Thoracic aorta (tissue), 2 donors: ENCODE results near the gene CEP89. TPM values are rescaled to one million over a fixed set of nuclear protein-coding genes. Genes with fewer than 3 reads are reported as not detected.
"Not testable (repeated sequence)": the region's sequence is repeated elsewhere in the genome, so short reads cannot be mapped to it uniquely, and the experiment has no call there.

Experiments used
- ATAC-seq: fragments of 150-250 bp; one replicate; pipeline ENCODE4 v1.8.0; 2017; ENCODE audit warnings: low read depth; ENCODE audit not compliant: insufficient number of reproducible peaks, low FRiP score
- DNase-seq: peaks from one replicate; pipeline ENCODE4 v3.0.0-alpha.2; 2020; ENCODE audit warnings: low spot score
- H3K27ac ChIP-seq, 2 donors: fragments of 200-600 bp; sonication (generic); 1 replicate in 1 of 2; 2 replicates in 1 of 2; pipeline ENCODE4 v1.5.1; 2016; ENCODE audit warnings: mild to moderate bottlenecking in 2 of 2, moderate library complexity in 2 of 2
- H3K27me3 ChIP-seq: fragments of 200-600 bp; sonication (generic); replicated peaks from 2 replicates; pipeline ENCODE4 v1.6.0; 2016; ENCODE audit warnings: mild to moderate bottlenecking; ENCODE audit not compliant: insufficient read depth
- H3K36me3 ChIP-seq: fragments of 200-600 bp; sonication (generic); one replicate; pipeline ENCODE4 v1.5.1; 2016
- H3K4me1 ChIP-seq, 2 donors: fragments of 200-600 bp; sonication (generic); 1 replicate in 1 of 2; 2 replicates in 1 of 2; pipeline versions ENCODE4 v1.5.1 to v1.6.0; 2016; ENCODE audit warnings: low read depth in 2 of 2, mild to moderate bottlenecking in 1 of 2; ENCODE audit not compliant: control insufficient read depth in 1 of 2
- H3K4me3 ChIP-seq: fragments of 200-600 bp; sonication (generic); 2 replicates; pipeline ENCODE4 v1.5.1; 2016; ENCODE audit warnings: mild to moderate bottlenecking
- H3K9me3 ChIP-seq: fragments of 200-600 bp; sonication (generic); 2 replicates; pipeline ENCODE4 v1.5.1; 2016
- total RNA-seq, 2 donors: library from RNA; depleted of rRNA; stranded (reverse); fragments of >200 nt; gene quantifications; one replicate each; pipeline versions ENCODE4 v1.1.0 to v1.2.3, GENCODE V29; 2016
- TF ChIP-seq, protein P1 (sequence below): fragments of 200-600 bp; sonication (generic); IDR thresholded peaks from one replicate; pipeline ENCODE4 v1.5.1; 2019; ENCODE audit warnings: antibody characterized with exemption

CEP89 gene
- total RNA-seq, 2 donors from 2014 or later, result 20.5 to 26.1 TPM

DNA sequence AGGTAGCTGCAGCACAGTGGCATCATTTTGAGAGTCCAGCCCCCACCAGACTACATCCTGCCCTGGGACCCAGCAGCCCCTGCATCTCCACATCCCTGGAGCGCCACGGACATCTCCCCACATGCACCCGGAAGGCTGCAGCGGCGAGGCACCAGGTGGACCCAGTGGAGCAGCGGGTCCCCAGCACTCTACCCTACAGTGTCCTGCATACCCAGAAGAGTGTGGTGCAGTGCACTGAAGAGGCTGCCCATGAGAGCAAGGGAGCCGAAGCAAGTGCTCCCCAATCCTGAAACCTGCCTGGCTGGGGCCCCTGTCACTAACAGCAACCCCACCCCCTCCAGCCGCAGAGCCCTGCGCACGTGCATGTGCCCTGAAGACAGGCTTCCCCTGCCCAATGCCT is 80.9 kb downstream of the CEP89 start:
- TF ChIP-seq, protein P1, sequence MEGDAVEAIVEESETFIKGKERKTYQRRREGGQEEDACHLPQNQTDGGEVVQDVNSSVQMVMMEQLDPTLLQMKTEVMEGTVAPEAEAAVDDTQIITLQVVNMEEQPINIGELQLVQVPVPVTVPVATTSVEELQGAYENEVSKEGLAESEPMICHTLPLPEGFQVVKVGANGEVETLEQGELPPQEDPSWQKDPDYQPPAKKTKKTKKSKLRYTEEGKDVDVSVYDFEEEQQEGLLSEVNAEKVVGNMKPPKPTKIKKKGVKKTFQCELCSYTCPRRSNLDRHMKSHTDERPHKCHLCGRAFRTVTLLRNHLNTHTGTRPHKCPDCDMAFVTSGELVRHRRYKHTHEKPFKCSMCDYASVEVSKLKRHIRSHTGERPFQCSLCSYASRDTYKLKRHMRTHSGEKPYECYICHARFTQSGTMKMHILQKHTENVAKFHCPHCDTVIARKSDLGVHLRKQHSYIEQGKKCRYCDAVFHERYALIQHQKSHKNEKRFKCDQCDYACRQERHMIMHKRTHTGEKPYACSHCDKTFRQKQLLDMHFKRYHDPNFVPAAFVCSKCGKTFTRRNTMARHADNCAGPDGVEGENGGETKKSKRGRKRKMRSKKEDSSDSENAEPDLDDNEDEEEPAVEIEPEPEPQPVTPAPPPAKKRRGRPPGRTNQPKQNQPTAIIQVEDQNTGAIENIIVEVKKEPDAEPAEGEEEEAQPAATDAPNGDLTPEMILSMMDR, result no peak
- DNase-seq, result no peak
- H3K36me3 ChIP-seq, result peaks cover 26% of the 10 kb centered on the region
- peaks cover 19% of the 10 kb centered on the region for H3K9me3 ChIP-seq
- no peaks in the 10 kb centered on the region for H3K4me1 ChIP-seq
- ATAC-seq, result no peak
- no peak overlapping the region for H3K27ac ChIP-seq
- H3K27me3 ChIP-seq, result no peaks in the 10 kb centered on the region
- no peak overlapping the region for H3K4me3 ChIP-seq

DNA sequence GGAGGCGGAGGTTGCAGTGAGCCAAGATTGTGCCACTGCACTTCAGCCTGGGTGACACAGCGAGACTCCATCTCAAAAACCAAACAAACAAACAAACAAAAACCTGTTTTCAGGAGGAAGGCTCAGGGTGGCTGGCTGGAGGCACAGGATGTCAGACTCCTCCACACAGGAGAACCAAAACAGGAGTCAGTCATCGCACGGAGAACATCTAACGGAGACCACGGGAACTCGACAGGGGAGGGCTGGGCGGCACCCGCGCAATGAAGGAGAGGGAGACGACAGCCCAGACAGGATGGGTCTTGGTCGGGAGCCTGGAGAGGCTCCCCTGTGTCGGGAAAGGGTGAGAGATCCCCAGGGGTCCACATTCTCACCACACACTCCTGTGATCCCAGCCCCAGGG is 81.4 kb downstream of the CEP89 start:
- Histone ChIP-seq H3K27me3 (no peaks in the 10 kb centered on the region), H3K36me3 (peaks cover 27% of the 10 kb centered on the region), H3K4me3 (no peak overlapping the region), H3K9me3 (peaks cover 19% of the 10 kb centered on the region), H3K4me1 (no peaks in the 10 kb centered on the region), H3K27ac (no peak overlapping the region)
- TF ChIP-seq, protein P1, result no peak
- no peak for ATAC-seq
- DNase-seq, result no peak

DNA sequence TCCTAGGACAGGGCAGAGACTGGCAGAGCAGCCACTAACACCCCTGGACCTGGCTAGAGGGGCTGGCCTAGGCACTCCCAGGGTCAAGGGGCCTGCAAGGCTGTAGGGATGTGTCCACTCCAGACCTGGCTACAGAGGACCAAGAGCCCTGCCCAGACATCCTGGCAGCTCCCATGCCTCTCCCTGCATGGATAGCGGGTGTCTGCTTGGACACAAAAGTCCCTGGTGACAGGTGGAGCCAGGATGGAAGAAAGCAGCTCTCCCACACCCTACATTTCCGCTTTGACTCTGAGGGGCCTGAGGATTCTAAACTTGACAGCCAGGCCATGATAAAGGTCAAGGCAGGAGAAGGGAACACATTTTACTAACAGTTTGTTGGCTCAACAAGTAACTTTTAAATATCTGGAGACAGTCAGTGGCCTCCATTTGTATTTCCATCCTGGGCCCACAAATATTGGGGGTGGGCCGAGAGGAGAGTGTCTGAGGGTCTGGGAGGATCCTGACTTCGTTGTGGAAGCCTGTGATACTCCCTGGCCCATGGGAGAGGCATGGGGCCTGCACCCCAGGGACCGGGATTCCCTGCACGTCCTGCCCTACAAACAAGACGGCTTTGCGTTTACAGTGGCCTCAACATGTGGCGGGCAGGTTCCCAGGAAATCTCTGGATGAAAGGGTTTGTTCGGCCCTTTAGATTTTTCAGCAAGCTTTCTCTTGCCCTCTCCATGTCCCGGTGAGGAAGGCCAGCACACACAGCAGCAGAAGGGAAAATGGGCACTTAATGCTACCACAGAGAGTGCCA is 82.4 kb downstream of the CEP89 start:
- TF ChIP-seq, protein P1, result no peak
- Histone ChIP-seq H3K4me1 (no peaks in the 10 kb centered on the region), H3K9me3 (peaks cover 19% of the 10 kb centered on the region), H3K27me3 (no peaks in the 10 kb centered on the region), H3K4me3 (no peak overlapping the region), H3K36me3 (peaks cover 28% of the 10 kb centered on the region), H3K27ac (no peak overlapping the region)
- ATAC-seq, result no peak
- no peak for DNase-seq

DNA sequence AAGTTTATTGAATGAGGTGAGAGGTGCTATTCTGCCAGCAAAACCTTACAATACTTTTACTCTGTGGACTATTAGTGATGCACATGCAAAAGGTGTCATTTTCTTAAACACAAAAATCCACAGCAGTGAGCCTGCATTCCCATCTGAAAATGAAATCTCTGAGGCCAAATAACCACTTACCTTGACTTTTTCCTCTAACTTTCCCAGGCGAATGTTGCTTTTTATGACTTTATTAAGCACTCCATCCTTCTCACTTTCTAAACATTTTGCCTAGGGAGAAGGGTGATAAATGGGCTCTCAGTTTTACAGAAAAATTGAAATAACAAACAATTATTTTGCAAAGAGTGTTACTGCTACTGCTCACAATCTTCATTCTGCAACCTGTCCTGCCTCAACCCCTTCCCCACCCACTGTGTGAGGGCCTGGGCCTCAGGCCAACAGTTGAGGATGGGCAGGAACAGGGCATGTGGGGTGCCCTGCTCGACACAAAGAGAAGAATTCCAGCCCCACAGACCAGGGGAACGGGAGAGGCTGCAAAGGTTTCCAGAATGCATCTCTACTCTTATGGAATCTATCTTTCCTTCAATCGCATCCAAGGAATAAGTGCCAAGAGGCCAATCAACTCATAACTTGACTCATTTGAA is 84.1 kb downstream of the CEP89 start:
- Histone ChIP-seq H3K4me1 (no peaks in the 10 kb centered on the region), H3K4me3 (no peak overlapping the region), H3K27me3 (no peaks in the 10 kb centered on the region), H3K27ac (no peak overlapping the region), H3K9me3 (peaks cover 12% of the 10 kb centered on the region), H3K36me3 (peaks cover 21% of the 10 kb centered on the region)
- TF ChIP-seq, protein P1, result no peak
- ATAC-seq (no peak), DNase-seq (no peak)

DNA sequence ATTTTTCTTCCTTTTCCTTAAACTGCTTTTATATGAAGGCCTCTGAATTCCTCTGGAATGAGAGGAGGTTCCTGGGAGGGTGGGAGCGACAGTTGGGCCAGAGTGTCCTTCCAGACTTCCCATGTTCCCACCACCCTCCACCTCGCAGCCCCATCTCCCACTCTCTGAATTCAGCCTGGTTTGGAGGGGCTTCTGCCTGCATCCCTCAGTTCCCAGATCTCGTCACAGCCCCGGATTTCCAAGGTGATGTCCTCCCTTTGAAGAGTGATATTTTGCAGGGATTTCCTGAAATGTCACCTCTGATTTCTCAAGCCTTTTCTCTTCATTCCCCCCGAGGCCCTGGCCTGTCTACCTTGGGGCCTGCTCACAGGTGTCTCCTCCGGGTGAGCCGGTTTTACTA is 85.5 kb downstream of the CEP89 start:
- no peaks in the 10 kb centered on the region for H3K4me1 ChIP-seq
- DNase-seq (no peak), ATAC-seq (no peak)
- no peaks in the 10 kb centered on the region for H3K27me3 ChIP-seq
- TF ChIP-seq, protein P1, result no peak
- H3K36me3 ChIP-seq, result peaks cover 21% of the 10 kb centered on the region
- peaks cover 2% of the 10 kb centered on the region for H3K9me3 ChIP-seq
- no peak overlapping the region for H3K4me3 ChIP-seq
- no peak overlapping the region for H3K27ac ChIP-seq

DNA sequence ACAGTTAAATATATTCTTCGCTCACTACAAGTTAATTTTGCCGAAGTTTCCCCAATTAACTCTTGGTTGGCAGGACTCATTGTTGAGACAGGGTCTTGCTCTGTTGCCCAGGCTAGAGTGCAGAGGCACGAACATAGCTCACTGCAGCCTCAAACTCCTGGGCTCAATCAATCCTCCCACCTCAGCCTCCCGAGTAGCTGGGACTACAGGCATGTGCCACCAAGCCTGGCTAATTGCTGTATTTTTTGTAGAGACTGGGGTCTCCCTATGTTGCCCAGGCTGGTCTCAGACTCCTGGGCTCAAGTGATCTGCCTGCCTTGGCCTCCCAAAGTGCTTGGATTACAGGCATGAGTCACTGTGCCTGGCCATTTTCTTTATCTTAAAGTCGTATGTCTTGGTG is 86.5 kb downstream of the CEP89 start:
- H3K36me3 ChIP-seq, result peaks cover 21% of the 10 kb centered on the region
- not testable (repeated sequence) for H3K9me3 ChIP-seq, ATAC-seq, DNase-seq, H3K4me1 ChIP-seq, H3K27ac ChIP-seq, H3K27me3 ChIP-seq, H3K4me3 ChIP-seq
